ENCODE measurements around the gene KCNA4. TPM values are rescaled to one million over a fixed set of nuclear protein-coding genes. Genes with fewer than 3 reads are reported as not detected.

The KCNA4 gene
- total and polyA plus RNA-seq, 2 donors (not counting 1 experiment from before 2014, with no cell fraction given) = 0.17 TPM; not detected in 1

- Histone ChIP-seq H3K9me3 (ENCODE audit: control insufficient read depth, insufficient read depth, low read depth, low read length) (no peaks in the 10 kb centered on the region), H3K36me3 (ENCODE audit: control insufficient read depth, insufficient read depth, low read length) (no peaks in the 10 kb centered on the region), H4K20me1 (ENCODE audit: control insufficient read depth, extremely low read depth, insufficient read depth, low read length) (no peaks in the 10 kb centered on the region), H3K27ac (ENCODE audit: insufficient read depth, low read length) (no peak overlapping the region), H3K9ac (ENCODE audit: insufficient read depth, low read length) (no peak overlapping the region), H3K4me3 (replicated peaks in 1 of 4; ENCODE audit: control extremely low read depth in 1 of 4, insufficient read depth in 1 of 4, low read depth in 3 of 4, low read length in 4 of 4) (no peak overlapping the region), H2AFZ (ENCODE audit: low read length) (no peak overlapping the region), H3K79me2 (ENCODE audit: control insufficient read depth, insufficient read depth, low read length) (no peaks in the 10 kb centered on the region), H3K27me3 (ENCODE audit: control insufficient read depth, insufficient read depth, low read length) (no peaks in the 10 kb centered on the region), H3K4me2 (ENCODE audit: extremely low read depth, insufficient read depth, low read length) (no peak overlapping the region), H3K4me1 (ENCODE audit: control insufficient read depth, extremely low read depth, insufficient read depth, low read length) (no peaks in the 10 kb centered on the region)
- no peak for TF ChIP-seq CTCF (conservative IDR thresholded peaks at IDR 0.05 in 1 of 2, IDR thresholded peaks at IDR 0.05 in 1 of 2; ENCODE audit: low read depth in 1 of 2, low read length in 2 of 2)
- no peak for TF ChIP-seq EZH2 (IDR thresholded peaks at IDR 0.05; ENCODE audit: low read length, missing control alignments)
- DNase-seq (ENCODE audit: low read depth in 2 of 2) = no peak
These were observed 8.7 kb upstream of the KCNA4 start for GRCh38 chr11:30025396-30026139.

- no peak for TF ChIP-seq EZH2 (IDR thresholded peaks at IDR 0.05; ENCODE audit: low read length, missing control alignments)
- no peak for TF ChIP-seq CTCF (conservative IDR thresholded peaks at IDR 0.05 in 1 of 2, IDR thresholded peaks at IDR 0.05 in 1 of 2; ENCODE audit: low read depth in 1 of 2, low read length in 2 of 2)
- Histone ChIP-seq H3K9me3 (ENCODE audit: control insufficient read depth, insufficient read depth, low read depth, low read length) (no peaks in the 10 kb centered on the region), H3K79me2 (ENCODE audit: control insufficient read depth, insufficient read depth, low read length) (no peaks in the 10 kb centered on the region), H2AFZ (ENCODE audit: low read length) (no peak overlapping the region), H3K9ac (ENCODE audit: insufficient read depth, low read length) (no peak overlapping the region), H3K36me3 (ENCODE audit: control insufficient read depth, insufficient read depth, low read length) (no peaks in the 10 kb centered on the region), H3K27me3 (ENCODE audit: control insufficient read depth, insufficient read depth, low read length) (no peaks in the 10 kb centered on the region), H3K27ac (ENCODE audit: insufficient read depth, low read length) (no peak overlapping the region), H3K4me2 (ENCODE audit: extremely low read depth, insufficient read depth, low read length) (no peak overlapping the region), H3K4me1 (ENCODE audit: control insufficient read depth, extremely low read depth, insufficient read depth, low read length) (no peaks in the 10 kb centered on the region), H4K20me1 (ENCODE audit: control insufficient read depth, extremely low read depth, insufficient read depth, low read length) (no peaks in the 10 kb centered on the region), H3K4me3 (replicated peaks in 1 of 4; ENCODE audit: control extremely low read depth in 1 of 4, insufficient read depth in 1 of 4, low read depth in 3 of 4, low read length in 4 of 4) (no peak overlapping the region)
- DNase-seq (ENCODE audit: low read depth in 2 of 2) = no peak
These were observed 6.2 kb upstream of the KCNA4 start for GRCh38 chr11:30023074-30023473.

GRCh38 chr11:30019481-30019880, 2.7 kb upstream of the KCNA4 start:
- Histone ChIP-seq H3K4me3 (replicated peaks in 1 of 4; ENCODE audit: control extremely low read depth in 1 of 4, insufficient read depth in 1 of 4, low read depth in 3 of 4, low read length in 4 of 4) (no peak overlapping the region), H3K9me3 (ENCODE audit: control insufficient read depth, insufficient read depth, low read depth, low read length) (no peaks in the 10 kb centered on the region), H3K36me3 (ENCODE audit: control insufficient read depth, insufficient read depth, low read length) (no peaks in the 10 kb centered on the region), H3K27me3 (ENCODE audit: control insufficient read depth, insufficient read depth, low read length) (no peaks in the 10 kb centered on the region), H3K4me2 (ENCODE audit: extremely low read depth, insufficient read depth, low read length) (no peak overlapping the region), H2AFZ (ENCODE audit: low read length) (no peak overlapping the region), H3K4me1 (ENCODE audit: control insufficient read depth, extremely low read depth, insufficient read depth, low read length) (no peaks in the 10 kb centered on the region), H4K20me1 (ENCODE audit: control insufficient read depth, extremely low read depth, insufficient read depth, low read length) (no peaks in the 10 kb centered on the region), H3K9ac (ENCODE audit: insufficient read depth, low read length) (no peak overlapping the region), H3K79me2 (ENCODE audit: control insufficient read depth, insufficient read depth, low read length) (no peaks in the 10 kb centered on the region), H3K27ac (ENCODE audit: insufficient read depth, low read length) (no peak overlapping the region)
- TF ChIP-seq CTCF (conservative IDR thresholded peaks at IDR 0.05 in 1 of 2, IDR thresholded peaks at IDR 0.05 in 1 of 2; ENCODE audit: low read depth in 1 of 2, low read length in 2 of 2) = no peak
- DNase-seq (ENCODE audit: low read depth in 2 of 2) = no peak
